GM12801 (cell line): ENCODE results near the gene IFT20.

Experiments used
- TF ChIP-seq, protein P1 (sequence below): IDR thresholded peaks from one replicate; pipeline ENCODE4 v1.5.1; 2011; ENCODE audit warnings: control low read depth; ENCODE audit not compliant: insufficient read length; ENCODE audit errors: extremely low read depth

The IFT20 gene

DNA sequence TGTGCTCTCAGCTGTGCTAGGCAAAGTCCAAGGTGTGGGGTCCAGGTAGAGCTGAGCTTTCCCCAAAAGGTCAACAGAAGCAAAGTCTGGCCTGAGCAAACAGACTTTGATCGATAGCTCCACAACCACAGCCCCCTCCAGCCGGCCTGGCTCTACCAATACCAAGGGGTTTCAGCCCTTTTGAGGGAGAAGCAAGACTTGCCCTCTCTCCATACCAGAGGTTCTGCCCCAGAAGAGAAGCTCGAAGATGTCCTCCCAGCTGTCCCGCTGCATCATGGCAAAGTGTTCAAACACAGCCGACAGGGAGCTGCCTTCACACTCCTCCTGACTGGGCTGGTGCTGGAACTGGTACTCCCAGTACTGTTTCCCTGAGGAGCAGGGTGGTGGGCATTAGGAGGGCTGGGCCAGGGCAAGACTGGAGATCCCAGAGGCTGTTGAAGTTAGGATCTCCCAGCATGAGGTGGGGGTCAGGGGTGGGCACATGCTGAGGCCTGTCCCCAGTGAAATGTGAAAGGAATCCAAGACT is 33.1 kb upstream of the IFT20 start:
- TF ChIP-seq, protein P1, sequence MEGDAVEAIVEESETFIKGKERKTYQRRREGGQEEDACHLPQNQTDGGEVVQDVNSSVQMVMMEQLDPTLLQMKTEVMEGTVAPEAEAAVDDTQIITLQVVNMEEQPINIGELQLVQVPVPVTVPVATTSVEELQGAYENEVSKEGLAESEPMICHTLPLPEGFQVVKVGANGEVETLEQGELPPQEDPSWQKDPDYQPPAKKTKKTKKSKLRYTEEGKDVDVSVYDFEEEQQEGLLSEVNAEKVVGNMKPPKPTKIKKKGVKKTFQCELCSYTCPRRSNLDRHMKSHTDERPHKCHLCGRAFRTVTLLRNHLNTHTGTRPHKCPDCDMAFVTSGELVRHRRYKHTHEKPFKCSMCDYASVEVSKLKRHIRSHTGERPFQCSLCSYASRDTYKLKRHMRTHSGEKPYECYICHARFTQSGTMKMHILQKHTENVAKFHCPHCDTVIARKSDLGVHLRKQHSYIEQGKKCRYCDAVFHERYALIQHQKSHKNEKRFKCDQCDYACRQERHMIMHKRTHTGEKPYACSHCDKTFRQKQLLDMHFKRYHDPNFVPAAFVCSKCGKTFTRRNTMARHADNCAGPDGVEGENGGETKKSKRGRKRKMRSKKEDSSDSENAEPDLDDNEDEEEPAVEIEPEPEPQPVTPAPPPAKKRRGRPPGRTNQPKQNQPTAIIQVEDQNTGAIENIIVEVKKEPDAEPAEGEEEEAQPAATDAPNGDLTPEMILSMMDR: no peak

DNA sequence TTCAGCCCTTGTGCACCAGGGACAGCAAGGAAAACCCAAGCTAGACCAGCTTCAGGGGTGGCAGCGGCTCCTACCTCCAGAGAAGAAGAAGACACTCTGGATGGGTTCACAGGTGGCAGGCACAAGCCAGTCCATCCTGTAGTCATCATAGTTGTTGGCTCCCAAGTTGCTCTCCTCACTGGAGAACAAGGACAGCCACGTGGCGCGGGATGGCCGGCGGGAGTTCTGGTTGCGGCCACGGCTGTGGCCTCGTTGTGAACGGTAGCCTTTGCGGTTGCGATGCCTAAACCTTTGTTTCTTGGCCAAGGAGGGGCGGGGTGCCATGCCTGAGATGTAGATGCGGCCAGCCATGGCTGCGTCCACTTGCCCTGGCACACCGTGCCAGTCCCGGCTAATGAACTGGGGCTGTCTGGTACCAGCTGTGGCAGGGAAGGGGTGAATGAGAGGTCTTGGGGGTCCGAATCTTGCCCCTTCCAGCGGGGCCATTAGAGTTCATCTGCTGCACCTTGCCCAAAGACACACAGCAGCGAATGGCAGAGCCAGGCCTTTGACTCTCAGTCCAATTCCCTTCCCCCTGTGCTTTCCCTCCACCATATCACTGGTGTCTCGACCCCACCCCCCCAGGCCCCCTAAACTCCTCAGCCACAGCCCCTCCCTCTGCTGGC is 32.5 kb upstream of the IFT20 start:
- TF ChIP-seq, protein P1: no peak

GRCh38 chr17:28366605-28367004 is 31.3 kb upstream of the IFT20 start:
- TF ChIP-seq, protein P1: no peak

DNA sequence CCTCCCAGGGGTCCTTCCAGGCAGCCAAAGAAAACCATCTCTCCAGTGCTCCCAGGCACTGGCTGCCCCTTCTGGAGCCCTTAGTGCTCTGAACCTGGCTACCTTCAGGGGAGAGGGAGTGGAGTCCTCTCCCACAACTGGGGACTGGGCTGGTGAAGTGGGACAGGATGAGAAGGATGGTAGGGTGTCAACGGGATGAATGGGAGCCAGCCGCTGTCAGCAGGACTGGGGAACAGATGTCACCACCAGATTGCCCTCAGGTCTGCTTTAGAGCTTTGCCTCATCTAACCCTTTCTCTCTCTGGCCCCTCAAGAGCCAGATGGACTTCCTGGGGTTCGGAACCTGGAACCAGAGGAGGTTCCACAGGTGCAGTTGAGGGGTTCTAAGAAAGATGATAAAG is 30.2 kb upstream of the IFT20 start:
- TF ChIP-seq, protein P1: no peak

DNA sequence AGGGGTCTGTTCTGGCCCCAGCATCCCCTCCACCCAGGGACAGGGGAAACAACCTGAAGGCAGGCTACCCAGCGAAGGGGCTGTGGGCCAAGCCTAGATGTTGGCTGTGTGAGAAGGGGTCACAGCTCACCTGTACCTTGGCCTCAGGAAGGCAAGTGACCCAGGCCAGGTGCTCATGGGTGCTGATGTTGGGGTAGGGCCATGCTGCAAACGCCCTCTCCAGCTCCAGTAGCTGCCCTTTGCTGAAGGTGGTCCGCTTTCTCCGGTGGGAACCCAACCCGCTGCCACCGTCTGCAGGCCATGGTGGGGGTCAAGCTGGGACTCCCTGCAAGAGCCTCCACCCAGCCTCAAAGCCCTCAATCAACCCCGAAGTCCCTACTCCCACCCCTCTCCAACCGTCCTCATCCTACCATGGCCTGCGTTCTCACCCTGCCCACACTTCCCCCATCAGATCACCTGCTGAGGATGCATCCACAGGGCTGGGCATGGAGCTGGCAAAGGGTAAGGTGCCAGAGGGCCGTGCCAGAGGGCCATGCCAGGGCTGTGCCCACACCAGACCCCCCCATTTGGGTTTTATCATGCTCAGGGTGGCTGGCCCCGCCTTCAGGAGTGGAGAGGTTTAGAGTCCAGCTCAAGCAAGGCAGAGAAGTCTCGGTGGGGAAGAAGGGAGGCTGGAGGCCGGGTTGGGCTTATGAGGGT is 29.5 kb upstream of the IFT20 start, which contains the start of gene SEBOX:
SEBOX (minus strand) TSS at position 535 of the 699 bp plus-strand sequence; CDS start at position 487, 48 bp downstream.
- TF ChIP-seq, protein P1: no peak

- TF ChIP-seq, protein P1: no peak
Measured at GRCh38 chr17:28363776-28364650, 28.7 kb upstream of the IFT20 start.

DNA sequence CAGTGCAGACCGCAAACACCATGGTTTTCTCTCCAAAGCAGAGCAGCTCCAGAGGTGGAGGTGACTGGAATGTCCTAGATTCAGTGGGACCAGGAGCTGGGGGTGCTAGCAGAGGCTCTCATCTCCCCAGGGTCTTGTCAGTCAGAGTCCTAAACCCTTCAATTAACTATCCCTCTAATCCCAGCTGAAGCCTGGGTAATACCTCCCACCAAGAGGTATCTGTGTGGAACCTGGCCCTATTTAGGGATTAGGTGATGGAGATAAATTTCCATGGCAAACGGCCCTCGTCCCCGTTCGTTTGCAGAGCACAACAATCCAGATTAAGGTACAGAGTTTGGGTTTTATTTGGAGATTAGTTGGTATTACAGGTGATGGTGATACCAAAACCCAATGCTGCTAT is 27.9 kb upstream of the IFT20 start:
- TF ChIP-seq, protein P1: no peak
